PC-9 (cell line): ENCODE measurements around the gene SEL1L3. TPM values are rescaled to one million over a fixed set of nuclear protein-coding genes. Genes with fewer than 3 reads are reported as not detected.

Experiments
- BruUV-seq: library from RNA; stranded (reverse); fragments of 400-500 nt; replicated peaks from 2 replicates; lab custom pipeline; 2021; lab: Mats Ljungman, UMichigan
- CTCF ChIA-PET: fragments of 300-600 bp; sonication (Branson Sonifier 250); formaldehyde crosslinking; loops from one replicate; lab custom pipeline; 2022; ENCODE audit warnings: antibody characterized with exemption; lab: Charles Lee
- POLR2A ChIA-PET: fragments of 300-600 bp; sonication (Branson Sonifier 250); formaldehyde crosslinking; loops from one replicate; lab custom pipeline; 2022; ENCODE audit warnings: antibody characterized with exemption; ENCODE audit not compliant: unreplicated experiment; lab: Charles Lee
- DNase-seq, 2 experiments: peaks; one replicate each; pipeline versions ENCODE4 v3.0.0 to v3.0.0-alpha.2; 2015 to 2022; ENCODE audit warnings: mixed read lengths in 1 of 2
- H2AFZ ChIP-seq: fragments of 200-600 bp; sonication (generic); 2 replicates; pipeline ENCODE4 v1.8.1; 2017; ENCODE audit warnings: antibody characterized with exemption
- H3F3A ChIP-seq: fragments of 200-600 bp; sonication (generic); 2 replicates; pipeline ENCODE4 v1.8.1; 2017; ENCODE audit warnings: antibody characterized with exemption, mild to moderate bottlenecking, low read depth; ENCODE audit not compliant: insufficient read depth
- H3K27ac ChIP-seq: fragments of 200-600 bp; sonication (generic); 2 replicates; pipeline ENCODE4 v1.6.1; 2016; ENCODE audit warnings: mixed run types
- H3K27me3 ChIP-seq: fragments of 200-600 bp; sonication (generic); 2 replicates; pipeline ENCODE4 v1.6.1; 2016; ENCODE audit warnings: low read depth, mixed run types; ENCODE audit not compliant: insufficient read depth
- H3K36me3 ChIP-seq: fragments of 200-600 bp; sonication (generic); 2 replicates; pipeline ENCODE4 v1.6.1; 2016; ENCODE audit warnings: low read depth, mixed run types
- H3K4me1 ChIP-seq: fragments of 200-600 bp; sonication (generic); replicated peaks from 2 replicates; pipeline ENCODE4 v1.6.1; 2016; ENCODE audit warnings: mixed run types; ENCODE audit not compliant: insufficient read depth
- H3K4me2 ChIP-seq: fragments of 200-600 bp; sonication (generic); 2 replicates; pipeline ENCODE4 v1.6.1; 2017; ENCODE audit warnings: mixed run types
- H3K4me3 ChIP-seq: fragments of 200-600 bp; sonication (generic); 2 replicates; pipeline ENCODE4 v1.6.1; 2016; ENCODE audit warnings: mixed run types
- H3K79me2 ChIP-seq: fragments of 200-600 bp; sonication (generic); 2 replicates; pipeline ENCODE4 v1.6.1; 2017; ENCODE audit warnings: low read depth, mixed run types
- H3K9me2 ChIP-seq: fragments of 200-600 bp; sonication (generic); 2 replicates; pipeline ENCODE4 v1.8.1; 2017; ENCODE audit warnings: mild to moderate bottlenecking; ENCODE audit not compliant: insufficient read depth
- H3K9me3 ChIP-seq: fragments of 200-600 bp; sonication (generic); 2 replicates; pipeline ENCODE4 v1.8.1; 2016; ENCODE audit warnings: low read depth; ENCODE audit not compliant: insufficient read depth
- H4K20me1 ChIP-seq: fragments of 200-600 bp; sonication (generic); 2 replicates; pipeline ENCODE4 v1.8.1; 2017; ENCODE audit not compliant: insufficient read depth
- CTCF ChIP-seq: fragments of 200-600 bp; sonication (generic); conservative IDR thresholded peaks from 2 replicates; pipeline ENCODE4 v1.6.1; 2017; ENCODE audit warnings: mixed run types, antibody characterized with exemption, mild to moderate bottlenecking, moderate library complexity
- EZH2 ChIP-seq: fragments of 200-600 bp; sonication (generic); IDR thresholded peaks from 2 replicates; pipeline ENCODE4 v1.8.0; 2017; ENCODE audit warnings: antibody characterized with exemption, low read depth
- intact Hi-C: fragments of 100-400 bp; cut with micrococcal nuclease; formaldehyde crosslinking; loops from one replicate; pipeline ENCODE4 v1.10.0; 2022; ENCODE audit not compliant: unreplicated experiment
- total RNA-seq: library from RNA; stranded (reverse); gene quantifications from 2 replicates; pipeline ENCODE4 v1.2.3, GENCODE V29; 2021

Gene SEL1L3
- total RNA-seq, 1 experiment from 2014 or later, result 79.2 TPM

- intact Hi-C loops, result no loop called here
Observed at GRCh38 chr4:25852103-25852502, 10.7 kb downstream of the SEL1L3 start.

GRCh38 chr4:25847329-25847728 lies 15.5 kb downstream of the SEL1L3 start:
- ChIA-PET CTCF (interaction anchor here (0.6 kb wide), 1 partner anchor 604 kb away, joined by 11 read pairs; no protein-coding TSS in a partner anchor), POLR2A (no interaction called here)
- Histone ChIP-seq H3K79me2 (0 out of 2 replicates have a peak, but pooled peaks cover 5% of the 10 kb centered on the region), H3K36me3 (no peaks in the 10 kb centered on the region), H4K20me1 (no peaks in the 10 kb centered on the region; the same call in 1 of the 2 replicates), H3F3A (no peaks in the 10 kb centered on the region), H3K27ac (no peak overlapping the region), H3K9me3 (no peaks in the 10 kb centered on the region), H2AFZ (no peak overlapping the region), H3K9me2 (no peaks in the 10 kb centered on the region), H3K4me1 (no peaks in the 10 kb centered on the region), H3K27me3 (no peaks in the 10 kb centered on the region), H3K4me2 (no peak overlapping the region), H3K4me3 (no peak overlapping the region)
- no TSS peak for BruUV-seq
- intact Hi-C loops, result no loop called here
- no peak for DNase-seq
- no peak for TF ChIP-seq EZH2
- no peak for TF ChIP-seq CTCF

More at GRCh38 chr4:25852103-25852502, 10.7 kb downstream of the SEL1L3 start:
- ChIA-PET POLR2A (no interaction called here), CTCF (no interaction called here)
- Histone ChIP-seq H3K4me3 (no peak overlapping the region), H3K4me2 (no peak overlapping the region), H3K27ac (no peak overlapping the region), H3K27me3 (no peaks in the 10 kb centered on the region), H3K4me1 (no peaks in the 10 kb centered on the region), H3K36me3 (no peaks in the 10 kb centered on the region), H3K9me2 (no peaks in the 10 kb centered on the region), H3F3A (no peaks in the 10 kb centered on the region), H3K79me2 (peaks cover 8% of the 10 kb centered on the region; the same call in 1 of the 2 replicates), H4K20me1 (peaks cover 3% of the 10 kb centered on the region; the same call in 1 of the 2 replicates), H3K9me3 (no peaks in the 10 kb centered on the region), H2AFZ (no peak overlapping the region)
- DNase-seq, result no peak
- TF ChIP-seq CTCF (no peak), EZH2 (no peak)
- no TSS peak for BruUV-seq

- H3K36me3 ChIP-seq, result no peaks in the 10 kb centered on the region; the same call in 1 of the 2 replicates
- no TSS peak for BruUV-seq
- H3K27ac ChIP-seq, result no peak overlapping the region
- no peaks in the 10 kb centered on the region for H3K4me1 ChIP-seq
- no peaks in the 10 kb centered on the region for H3K9me2 ChIP-seq
- no peak overlapping the region for H3K4me3 ChIP-seq
- intact Hi-C loops, result no loop called here
- 0 out of 2 replicates have a peak, but pooled peaks cover 2% of the 10 kb centered on the region for H3K79me2 ChIP-seq
- DNase-seq, result no peak
- H3K4me2 ChIP-seq, result no peak overlapping the region
- ChIA-PET CTCF (no interaction called here), POLR2A (no interaction called here)
- H3K9me3 ChIP-seq, result no peaks in the 10 kb centered on the region
- H3F3A ChIP-seq, result no peaks in the 10 kb centered on the region
- no peak overlapping the region for H2AFZ ChIP-seq
- H4K20me1 ChIP-seq, result no peaks in the 10 kb centered on the region; the same call in 1 of the 2 replicates
- TF ChIP-seq CTCF (no peak), EZH2 (no peak)
- no peaks in the 10 kb centered on the region for H3K27me3 ChIP-seq
Observed at GRCh38 chr4:25845841-25846653, 16.7 kb downstream of the SEL1L3 start.
